ENCODE data around the gene RNF5.

The RNF5 gene

GRCh38 chr6:32173051-32173727 is 5.0 kb upstream of the RNF5 start:
- no peak for TF ChIP-seq REST (IDR thresholded peaks at IDR 0.05; ENCODE audit: low read depth)

- TF ChIP-seq CEBPB (IDR thresholded peaks at IDR 0.05): no peak
Observed at GRCh38 chr6:32174416-32174815, 3.8 kb upstream of the RNF5 start.

GRCh38 chr6:32175322-32175710 is 2.9 kb upstream of the RNF5 start:
- TF ChIP-seq CREB1 (IDR thresholded peaks at IDR 0.05; ENCODE audit: low read depth) (no peak), ZBTB7A (IDR thresholded peaks at IDR 0.05; ENCODE audit: low read depth) (no peak), CEBPB (IDR thresholded peaks at IDR 0.05) (no peak), NFIC (IDR thresholded peaks at IDR 0.05) (no peak)

- TF ChIP-seq NFIC (IDR thresholded peaks at IDR 0.05) (no peak), TAF1 (IDR thresholded peaks at IDR 0.05; ENCODE audit: low read depth) (peak; percentile 84), MAX (IDR thresholded peaks at IDR 0.05) (no peak), ZBTB7A (IDR thresholded peaks at IDR 0.05; ENCODE audit: low read depth) (peak; percentile 89), TEAD4 (IDR thresholded peaks at IDR 0.05) (peak; percentile 11; the same call in 1 of the 2 replicates), FOXM1 (IDR thresholded peaks at IDR 0.05; ENCODE audit: borderline replicate concordance, low read depth) (no peak), YY1 (IDR thresholded peaks at IDR 0.05; ENCODE audit: low read depth) (peak; percentile 40; the same call in 1 of the 2 replicates), USF1 (IDR thresholded peaks at IDR 0.05) (no peak), RAD21 (IDR thresholded peaks at IDR 0.05; ENCODE audit: low read depth) (no peak), REST (IDR thresholded peaks at IDR 0.05; ENCODE audit: low read depth) (no peak), CREB1 (IDR thresholded peaks at IDR 0.05; ENCODE audit: low read depth) (no peak), TCF12 (IDR thresholded peaks at IDR 0.05; ENCODE audit: low read depth) (no peak), EP300 (IDR thresholded peaks at IDR 0.05; ENCODE audit: borderline replicate concordance) (no peak), CEBPB (IDR thresholded peaks at IDR 0.05) (no peak), EGR1 (IDR thresholded peaks at IDR 0.05) (0 out of 2 replicates have a peak, but pooled peaks have one; percentile 10)
Observed at GRCh38 chr6:32175711-32176475, 2.3 kb upstream of the RNF5 start, which contains the start of gene AGPAT1. Gene AGPAT1, minus strand, starts transcription at chr6:32176084. Its CDS starts 4,588 bp downstream, at chr6:32171496.

- TF ChIP-seq REST (IDR thresholded peaks at IDR 0.05; ENCODE audit: low read depth) (no peak), USF1 (IDR thresholded peaks at IDR 0.05) (0 out of 2 replicates have a peak, but pooled peaks have one; percentile 7), CEBPB (IDR thresholded peaks at IDR 0.05) (peak; percentile 15; the same call in 1 of the 2 replicates), FOXM1 (IDR thresholded peaks at IDR 0.05; ENCODE audit: borderline replicate concordance, low read depth) (no peak)
Observed at GRCh38 chr6:32176476-32177182, 1.6 kb upstream of the RNF5 start.

All from Ishikawa (cell line).